ENCODE data around the gene AP2B1. TPM values are rescaled to one million over a fixed set of nuclear protein-coding genes. Genes with fewer than 3 reads are reported as not detected.

Gene AP2B1
- total RNA-seq, 4 donors from 2014 or later, result 9.7 to 99.4 (median 37.4) TPM

Small RNAs within 50 kb of the gene (small RNA-seq; reads per million reads assigned to genes)
- gene AC004134.1, result 0 reads per million in 4 donors
- gene AC015911.1, result 0 reads per million in 4 donors
- 101 to 209 (median 151) reads per million in 4 donors for gene SNORD7

Other genes starting within 250 kb of the AP2B1 start
- gene SLFN11, start 213.7 kb upstream of the AP2B1 start, total RNA-seq, result 10 to 100 TPM in 2 of 4 donors, 1 to 10 TPM in 2; 1.4 to 12.4 (median 10.1) TPM
- gene SLFN12, start 154.8 kb upstream of the AP2B1 start, total RNA-seq, result 1 to 10 TPM; 1.3 to 5.0 (median 3.7) TPM
- gene SLFN13, start 138.6 kb upstream of the AP2B1 start, total RNA-seq, result 1 to 10 TPM; 2.7 to 7.6 (median 5.8) TPM
- 1 to 10 TPM in 3 of 4 donors, under 1 TPM in 1; 0.50 to 3.4 (median 1.2) TPM for gene SLFN12L, start 49.6 kb upstream of the AP2B1 start, total RNA-seq
- gene SLFN14, start 26.5 kb upstream of the AP2B1 start, total RNA-seq, result not detected
- gene PEX12, start 8.8 kb upstream of the AP2B1 start, total RNA-seq, result 1 to 10 TPM in 3 of 4 donors, under 1 TPM in 1; 0.95 to 4.4 (median 3.6) TPM
- gene RASL10B, start 144.3 kb downstream of the AP2B1 start, total RNA-seq, result 1 to 10 TPM in 2 of 4 donors, under 1 TPM in 2; 0.34 to 1.5 (median 0.89) TPM
- not detected for gene GAS2L2, start 165.9 kb downstream of the AP2B1 start, total RNA-seq
- not detected for gene C17orf50, start 173.6 kb downstream of the AP2B1 start, total RNA-seq
- 10 to 100 TPM; 29.1 to 61.0 (median 35.2) TPM for gene MMP28, start 208.3 kb downstream of the AP2B1 start, total RNA-seq
- gene TAF15, start 222.2 kb downstream of the AP2B1 start, total RNA-seq, result 100 to 1,000 TPM in 1 of 4 donors, 10 to 100 TPM in 3; 48.7 to 111 (median 66.7) TPM

All from esophagus squamous epithelium (tissue), 4 donors.